HG03439 (cell line): ENCODE results near the gene DMC1.

Experiments used
- ATAC-seq: cut with Tn5 transposase; IDR thresholded peaks from one replicate; pipeline ENCODE4 v1.9.1; 2021; ENCODE audit warnings: mild to moderate bottlenecking, moderate library complexity; ENCODE audit not compliant: unreplicated experiment

Gene DMC1

GRCh38 chr22:38567531-38568285 is 2.3 kb downstream of the DMC1 start:
- no peak for ATAC-seq

- no peak for ATAC-seq
Measured at GRCh38 chr22:38566726-38567504, 3.1 kb downstream of the DMC1 start.

DNA sequence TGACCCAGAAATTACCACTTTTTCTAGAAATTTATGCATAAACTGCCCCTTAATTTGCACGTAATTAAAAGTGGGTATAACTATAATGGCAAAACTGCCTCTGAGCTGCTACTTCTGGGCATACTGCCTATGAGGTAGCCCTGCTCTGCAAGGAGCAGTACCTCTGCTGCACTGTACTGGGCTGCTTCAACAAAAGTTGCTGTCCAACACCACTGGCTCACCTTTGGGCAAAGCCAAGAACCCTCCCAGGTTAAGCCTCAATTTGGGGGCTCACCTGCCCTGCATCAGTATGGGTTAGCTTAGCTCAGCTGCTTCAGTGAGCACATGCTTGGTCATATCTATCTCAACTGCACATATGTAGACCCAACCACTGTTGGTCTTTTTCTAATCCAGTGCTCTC is 4.5 kb downstream of the DMC1 start:
- ATAC-seq: no peak

DNA sequence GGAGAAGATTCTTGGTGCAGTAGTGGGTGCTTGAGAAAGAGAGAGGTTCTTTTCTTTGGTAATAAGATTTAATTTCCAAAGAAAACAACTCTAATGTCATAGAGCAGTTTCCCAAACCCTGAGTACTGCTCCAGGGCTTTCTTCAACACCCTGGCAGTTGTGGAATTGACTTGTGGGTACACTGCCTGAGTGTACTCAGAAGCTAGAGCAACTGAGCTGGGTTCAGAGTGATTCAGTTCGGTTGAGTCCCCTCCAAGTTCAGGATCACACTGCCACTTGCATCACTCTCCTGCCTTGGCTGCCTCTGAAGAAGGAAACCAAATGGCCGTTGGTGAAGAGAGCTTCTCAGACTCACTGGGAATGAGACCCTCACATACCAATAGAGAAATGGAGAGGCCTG is 5.3 kb downstream of the DMC1 start:
- no peak for ATAC-seq

DNA sequence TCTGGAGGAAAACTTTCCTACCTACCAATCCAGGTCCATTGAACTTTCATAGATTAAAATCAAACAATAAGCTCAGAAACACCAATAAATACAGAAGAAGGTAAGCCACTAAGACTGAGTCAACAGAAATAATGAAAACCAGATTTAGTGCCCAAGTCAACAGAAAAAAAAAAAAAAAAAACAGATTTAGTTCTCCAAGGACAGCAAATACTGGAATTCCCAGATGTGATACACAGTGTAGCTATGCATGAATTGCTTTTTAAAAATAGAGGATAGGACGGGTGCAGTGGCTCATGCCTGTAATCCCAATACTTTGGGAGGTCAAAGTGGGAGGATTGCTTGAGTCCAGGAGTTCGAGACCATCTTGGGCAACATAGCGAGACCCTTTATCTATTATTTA is 15.7 kb downstream of the DMC1 start:
- ATAC-seq: no peak

DNA sequence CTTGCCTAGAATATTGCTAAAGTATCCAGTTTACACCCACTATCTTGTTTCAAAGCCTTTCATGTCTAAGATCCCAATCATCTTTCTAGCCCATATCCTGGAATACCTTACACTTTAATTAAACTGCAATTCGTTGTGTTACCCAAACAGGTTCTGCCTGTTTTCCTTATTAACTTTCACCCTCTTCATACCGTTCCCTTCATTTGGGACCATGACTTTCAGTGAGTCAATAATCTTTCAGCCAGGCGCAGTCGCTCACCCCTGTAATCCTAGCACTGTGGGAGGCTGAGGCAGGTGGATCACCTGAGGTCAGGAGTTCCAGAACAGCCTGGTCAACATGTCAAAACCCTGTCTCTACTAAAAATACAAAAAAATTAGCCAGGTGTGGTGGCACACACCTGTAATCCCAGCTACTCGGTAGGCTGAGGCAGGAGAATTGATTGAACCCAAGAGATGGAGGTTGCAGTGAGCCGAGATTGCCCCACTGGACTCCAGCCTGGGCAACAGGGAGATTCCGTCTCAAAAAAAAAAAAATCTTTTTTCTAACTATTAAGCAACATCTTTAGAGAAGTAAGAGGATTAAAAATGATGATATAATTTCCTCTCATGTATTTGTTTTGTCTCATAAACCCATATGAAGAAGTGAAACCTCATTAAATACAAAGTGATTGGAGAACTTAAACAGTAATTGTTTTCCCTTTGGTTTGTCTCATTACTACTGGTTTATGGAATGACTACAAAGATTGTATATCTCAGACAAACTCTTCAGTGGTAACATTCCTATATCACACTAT is 20.7 kb downstream of the DMC1 start:
- no peak for ATAC-seq

- no peak for ATAC-seq
Measured at GRCh38 chr22:38540701-38541100, 29.3 kb downstream of the DMC1 start.

GRCh38 chr22:38531251-38531938 is 38.6 kb downstream of the DMC1 start:
- no peak for ATAC-seq

GRCh38 chr22:38524429-38524828 is 45.6 kb downstream of the DMC1 start:
- no peak for ATAC-seq

GRCh38 chr22:38523479-38523878 is 46.5 kb downstream of the DMC1 start:
- ATAC-seq: no peak

DNA sequence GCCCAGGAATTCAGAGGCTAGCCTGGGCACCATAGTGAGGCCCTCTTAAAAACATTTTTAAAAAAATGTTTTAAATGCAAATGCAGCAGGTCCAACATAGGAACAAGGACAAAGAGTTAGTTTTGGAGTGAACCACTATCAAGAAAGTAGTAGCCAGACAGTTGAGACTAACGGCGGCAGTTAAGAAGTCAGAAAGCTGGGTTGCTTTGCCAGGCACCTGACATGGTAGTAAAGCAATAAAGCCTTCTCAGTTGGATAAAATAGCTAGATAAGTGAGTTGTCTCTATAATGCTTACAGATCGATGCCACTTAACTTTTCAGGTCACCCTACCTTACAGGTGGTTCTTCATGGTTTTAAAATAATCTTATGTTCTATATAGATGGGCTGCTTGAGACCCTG is 47.0 kb downstream of the DMC1 start:
- ATAC-seq: no peak

DNA sequence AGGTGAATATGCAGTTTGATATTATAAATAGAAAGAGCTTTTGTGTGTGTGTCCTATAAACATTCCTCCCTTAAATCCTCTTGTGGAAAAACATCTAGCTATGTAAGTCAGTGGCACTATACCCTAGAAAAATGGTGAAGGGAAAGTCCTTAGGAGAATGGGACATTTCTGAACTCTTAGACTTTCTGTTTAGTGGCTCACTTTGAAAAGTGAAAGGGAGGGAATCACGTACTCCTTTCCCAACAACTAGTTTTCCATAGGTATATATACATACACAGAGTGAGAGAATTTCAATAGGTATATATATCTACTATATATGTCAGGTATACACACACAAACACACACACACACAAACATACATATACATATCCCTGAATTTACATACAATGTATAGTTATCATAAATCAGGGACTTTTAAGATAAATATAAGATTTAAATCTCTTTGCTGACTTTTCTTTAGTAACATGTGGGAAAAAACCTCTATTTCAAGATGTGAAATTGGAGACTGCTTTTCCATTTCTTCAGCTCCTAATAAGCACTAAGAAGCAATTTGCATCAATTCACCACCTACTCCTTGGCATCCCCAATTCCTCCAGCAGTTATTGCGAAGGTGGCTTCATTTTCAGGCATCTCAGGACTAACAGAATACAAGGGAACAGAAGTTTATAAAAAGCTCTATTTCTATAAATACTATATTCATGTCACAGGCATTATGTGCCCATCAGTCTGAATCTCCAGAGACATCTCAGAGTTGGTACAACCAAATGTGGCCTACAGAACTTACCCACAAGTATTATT is 50.3 kb downstream of the DMC1 start:
- ATAC-seq: no peak

DNA sequence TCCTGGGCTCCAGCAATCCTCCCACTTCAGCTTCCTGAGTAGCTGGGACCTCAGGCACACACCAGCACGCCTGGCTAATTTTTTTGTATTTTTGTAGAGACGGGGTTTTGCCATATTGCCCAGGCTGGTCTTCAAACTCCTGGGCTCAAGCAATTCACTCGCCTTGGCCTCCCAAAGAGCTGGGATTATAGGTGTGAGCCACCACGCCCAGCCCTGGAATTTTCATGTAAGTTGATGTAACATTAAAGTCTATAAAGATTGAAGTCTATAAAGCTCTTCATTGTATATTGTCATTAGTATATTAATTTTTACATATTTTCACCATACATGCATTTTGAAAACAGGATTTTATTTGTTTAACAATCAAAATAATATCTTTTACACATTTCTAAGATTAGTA is 51.4 kb downstream of the DMC1 start:
- no peak for ATAC-seq

DNA sequence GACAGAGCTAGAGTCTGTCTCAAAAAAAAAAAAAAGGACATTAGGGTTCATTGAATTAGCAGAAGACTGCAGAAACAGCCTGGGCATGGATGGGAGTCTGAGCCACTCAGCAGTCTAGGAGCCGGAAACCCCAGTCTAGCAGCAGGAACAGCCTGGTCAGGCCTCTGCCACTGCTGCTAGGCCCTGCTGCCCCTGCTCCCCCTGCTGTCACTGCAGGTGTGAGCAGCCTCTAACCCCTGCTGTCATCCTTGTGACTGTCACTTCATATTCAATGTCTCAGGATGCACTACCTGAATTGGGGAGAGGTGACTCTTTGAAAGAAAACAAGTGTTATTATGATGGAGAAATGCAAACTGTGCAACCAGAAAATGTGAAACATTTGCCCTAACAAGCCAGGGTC is 56.9 kb downstream of the DMC1 start:
- ATAC-seq: no peak

DNA sequence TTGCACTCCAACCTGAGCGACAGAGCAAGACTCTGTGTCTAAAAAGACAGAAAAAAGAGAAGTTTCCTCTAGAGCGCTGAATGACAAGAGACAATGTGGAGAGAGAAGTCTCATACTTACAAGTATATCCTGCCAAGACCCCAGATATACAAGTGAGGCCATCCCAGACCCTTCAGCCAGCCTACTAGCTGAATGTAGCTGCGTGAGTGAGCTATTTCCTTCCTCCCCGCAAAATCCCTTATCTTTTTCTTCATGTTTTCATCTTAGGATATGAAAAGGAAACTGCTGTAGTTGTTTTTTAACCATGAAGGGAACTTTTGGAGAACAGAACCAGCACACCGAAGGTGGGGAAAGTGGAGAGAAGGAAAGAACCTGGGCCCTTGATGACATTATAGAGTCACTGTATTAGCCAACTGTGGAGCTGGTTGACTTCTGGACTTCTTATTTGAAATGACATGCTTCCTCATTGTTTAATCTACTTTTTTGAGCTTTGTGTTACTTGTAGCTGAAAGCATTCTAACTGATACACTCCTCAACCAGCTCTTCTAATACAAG is 59.5 kb downstream of the DMC1 start:
- no peak for ATAC-seq

- ATAC-seq: peak; percentile 88
Measured at GRCh38 chr22:38506118-38506962, 63.6 kb downstream of the DMC1 start, which contains the start of gene DDX17. DDX17 (minus strand) TSS chr22:38506311.

DNA sequence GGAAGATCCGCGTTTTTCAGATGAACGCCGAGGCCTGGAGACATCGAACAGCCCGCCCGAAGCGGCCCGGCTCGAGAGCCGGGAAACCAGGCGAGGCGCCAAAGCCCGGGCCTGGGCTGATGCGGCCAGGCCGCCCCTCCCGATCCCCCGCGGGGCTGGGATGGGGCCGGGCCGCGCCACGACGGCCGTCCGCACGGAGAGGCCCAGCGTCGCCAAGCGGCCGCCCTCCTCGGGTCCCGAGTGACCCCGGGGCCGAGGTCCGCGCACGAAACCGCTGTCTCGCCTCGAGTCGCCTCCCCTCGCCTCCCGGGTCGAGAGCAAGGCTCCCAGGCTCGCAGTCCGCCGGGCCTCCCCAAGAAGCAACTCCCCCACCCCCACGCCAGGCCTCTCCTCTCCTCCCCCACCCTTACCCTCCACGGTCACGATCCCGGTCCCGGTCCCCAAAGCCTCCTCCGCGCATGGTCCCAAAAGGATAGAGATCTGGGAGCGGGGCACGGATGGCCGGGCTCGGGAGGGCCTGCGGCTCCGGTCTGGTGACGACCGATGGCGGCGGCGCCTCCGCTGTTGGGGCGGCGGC is 64.4 kb downstream of the DMC1 start:
- peak; percentile 22 for ATAC-seq

GRCh38 chr22:38504731-38505540 is 65.0 kb downstream of the DMC1 start:
- no peak for ATAC-seq
